Ishikawa (cell line): Measurements from ENCODE around the gene CYP20A1.

Source experiments
- CREB1 ChIP-seq: IDR thresholded peaks from 2 replicates; pipeline ENCODE4 v1.6.1; 2012; ENCODE audit warnings: low read depth
- EGR1 ChIP-seq: IDR thresholded peaks from 2 replicates; pipeline ENCODE4 v1.6.1; 2012
- EP300 ChIP-seq: IDR thresholded peaks from 2 replicates; pipeline ENCODE4 v1.6.1; 2012; ENCODE audit warnings: borderline replicate concordance
- NFIC ChIP-seq: IDR thresholded peaks from 2 replicates; pipeline ENCODE4 v1.6.1; 2012
- RAD21 ChIP-seq: IDR thresholded peaks from 2 replicates; pipeline ENCODE4 v1.6.1; 2012; ENCODE audit warnings: low read depth
- TAF1 ChIP-seq: IDR thresholded peaks from 2 replicates; pipeline ENCODE4 v1.6.1; 2012; ENCODE audit warnings: low read depth, mild to moderate bottlenecking
- TCF12 ChIP-seq: IDR thresholded peaks from 2 replicates; pipeline ENCODE4 v1.6.1; 2012; ENCODE audit warnings: low read depth
- USF1 ChIP-seq: IDR thresholded peaks from 2 replicates; pipeline ENCODE4 v1.6.1; 2012
- YY1 ChIP-seq: IDR thresholded peaks from 2 replicates; pipeline ENCODE4 v1.6.1; 2012; ENCODE audit warnings: low read depth

The CYP20A1 gene

GRCh38 chr2:203354966-203355365, 116.1 kb downstream of the CYP20A1 start:
- TF ChIP-seq USF1, result no peak
- TF ChIP-seq EP300, result no peak
- TF ChIP-seq NFIC, result no peak
- TF ChIP-seq TCF12, result no peak
- TF ChIP-seq RAD21, result no peak
- no peak for TF ChIP-seq CREB1
- TF ChIP-seq EGR1, result no peak
- TF ChIP-seq YY1, result no peak
- TF ChIP-seq TAF1, result no peak
